HEK293T (cell line): ENCODE measurements around the gene SLC43A2.

ENCODE experiments used
- BHLHE40 ChIP-seq: fragments of 450-650 bp; IDR thresholded peaks from 2 replicates; pipeline ENCODE4 v1.6.1; 2016; ENCODE audit warnings: mild to moderate bottlenecking, moderate library complexity, borderline replicate concordance
- CTBP1 ChIP-seq: fragments of 450-650 bp; IDR thresholded peaks from 2 replicates; pipeline ENCODE4 v1.6.1; 2016; ENCODE audit warnings: borderline replicate concordance
- ELF4 ChIP-seq: fragments of 450-650 bp; IDR thresholded peaks from 2 replicates; pipeline ENCODE4 v1.6.1; 2017; ENCODE audit warnings: antibody characterized with exemption
- FOXA1 ChIP-seq: fragments of 450-650 bp; IDR thresholded peaks from 2 replicates; pipeline ENCODE4 v1.6.1; 2016; ENCODE audit warnings: mild to moderate bottlenecking
- FOXM1 ChIP-seq: fragments of 450-650 bp; IDR thresholded peaks from 2 replicates; pipeline ENCODE4 v1.6.1; 2017; ENCODE audit warnings: mild to moderate bottlenecking, borderline replicate concordance
- HDGF ChIP-seq: fragments of 450-650 bp; IDR thresholded peaks from 2 replicates; pipeline ENCODE4 v1.6.1; 2017; ENCODE audit warnings: antibody characterized with exemption, borderline replicate concordance
- LEF1 ChIP-seq: fragments of 450-650 bp; IDR thresholded peaks from 2 replicates; pipeline ENCODE4 v1.6.1; 2017; ENCODE audit warnings: mild to moderate bottlenecking, borderline replicate concordance
- NFRKB ChIP-seq: fragments of 450-650 bp; IDR thresholded peaks from 2 replicates; pipeline ENCODE4 v1.6.1; 2016; ENCODE audit warnings: mild to moderate bottlenecking, moderate library complexity
- SP1 ChIP-seq: fragments of 450-650 bp; IDR thresholded peaks from 2 replicates; pipeline ENCODE4 v1.6.1; 2017
- SUZ12 ChIP-seq: fragments of 450-650 bp; IDR thresholded peaks from 2 replicates; pipeline ENCODE4 v1.6.1; 2016; ENCODE audit warnings: mild to moderate bottlenecking
- TARDBP ChIP-seq: fragments of 450-650 bp; IDR thresholded peaks from 2 replicates; pipeline ENCODE4 v1.6.1; 2016
- ZNF384 ChIP-seq: fragments of 450-650 bp; IDR thresholded peaks from 2 replicates; pipeline ENCODE4 v1.6.1; 2016

DNA sequence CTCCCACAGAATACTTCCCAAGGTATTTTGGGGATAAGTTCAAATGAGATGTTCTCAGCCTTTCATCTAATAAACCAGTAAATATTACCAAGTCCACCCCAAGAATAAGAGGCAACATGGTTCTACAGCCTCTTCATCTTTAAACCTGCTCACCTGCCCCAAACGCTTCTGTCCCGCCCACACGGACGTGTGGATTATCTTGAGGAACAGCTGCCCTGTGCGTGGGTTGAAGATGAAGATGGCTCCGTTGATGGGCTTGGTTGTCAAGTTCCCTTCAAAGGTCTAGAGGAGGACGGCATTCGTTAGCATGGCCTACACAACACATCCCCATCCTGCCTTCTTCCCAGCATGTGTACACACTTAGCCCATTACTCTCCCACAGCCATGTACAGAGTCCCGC is 29.5 kb upstream of the SLC43A2 start:
- no peak for TF ChIP-seq NFRKB
- no peak for TF ChIP-seq SP1
- TF ChIP-seq ELF4, result no peak
- TF ChIP-seq CTBP1, result no peak
- TF ChIP-seq SUZ12, result no peak
- no peak for TF ChIP-seq FOXA1
- no peak for TF ChIP-seq ZNF384
- TF ChIP-seq TARDBP, result no peak
- TF ChIP-seq BHLHE40, result no peak
- no peak for TF ChIP-seq FOXM1
- no peak for TF ChIP-seq LEF1
- no peak for TF ChIP-seq HDGF
